Superior temporal gyrus (tissue), 1 donor: ENCODE results near the gene SLC6A20.

Source experiments
- DNase-seq: peaks from one replicate; pipeline ENCODE4 v3.0.0-alpha.2; 2016; ENCODE audit errors: extremely low spot score

SLC6A20 gene

DNA sequence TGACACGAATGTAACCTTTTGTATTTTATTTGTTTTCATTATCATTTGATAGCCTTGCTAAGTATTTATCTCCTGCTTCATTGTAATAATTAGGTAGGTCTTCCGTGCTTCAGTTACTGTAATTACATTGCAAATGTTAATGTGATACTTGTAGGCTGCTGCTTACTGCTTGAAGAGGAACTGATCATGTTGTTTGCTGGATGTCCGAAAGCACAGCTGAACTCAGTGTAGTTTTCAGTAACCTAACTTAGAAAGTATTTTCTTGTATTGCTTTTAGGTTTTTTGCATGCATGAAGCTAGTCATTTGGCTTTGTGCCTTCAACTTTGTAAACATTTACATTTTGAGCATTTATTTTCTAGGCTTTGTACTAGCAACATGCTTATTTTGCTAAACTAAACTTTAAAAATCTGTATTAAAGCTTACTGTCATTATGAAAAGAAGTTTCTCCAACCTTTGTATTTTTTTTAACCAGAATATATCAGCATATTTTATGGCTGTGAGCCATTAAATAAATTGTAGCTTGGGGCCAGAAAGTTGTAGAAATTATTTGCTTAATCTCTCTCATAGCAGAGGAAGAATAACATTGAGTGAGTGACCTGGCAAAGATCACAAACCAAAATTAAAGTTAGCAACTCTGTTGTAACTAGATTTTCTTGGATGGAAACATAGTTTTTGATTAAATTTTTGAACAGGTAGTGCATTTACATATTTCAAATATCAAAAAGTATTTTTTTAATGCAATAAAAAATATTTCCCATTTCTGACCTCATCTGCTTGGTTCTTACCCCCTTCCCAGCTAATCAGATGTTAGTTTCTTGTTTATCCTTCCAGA is 76.5 kb downstream of the SLC6A20 start:
- DNase-seq: no peak

DNA sequence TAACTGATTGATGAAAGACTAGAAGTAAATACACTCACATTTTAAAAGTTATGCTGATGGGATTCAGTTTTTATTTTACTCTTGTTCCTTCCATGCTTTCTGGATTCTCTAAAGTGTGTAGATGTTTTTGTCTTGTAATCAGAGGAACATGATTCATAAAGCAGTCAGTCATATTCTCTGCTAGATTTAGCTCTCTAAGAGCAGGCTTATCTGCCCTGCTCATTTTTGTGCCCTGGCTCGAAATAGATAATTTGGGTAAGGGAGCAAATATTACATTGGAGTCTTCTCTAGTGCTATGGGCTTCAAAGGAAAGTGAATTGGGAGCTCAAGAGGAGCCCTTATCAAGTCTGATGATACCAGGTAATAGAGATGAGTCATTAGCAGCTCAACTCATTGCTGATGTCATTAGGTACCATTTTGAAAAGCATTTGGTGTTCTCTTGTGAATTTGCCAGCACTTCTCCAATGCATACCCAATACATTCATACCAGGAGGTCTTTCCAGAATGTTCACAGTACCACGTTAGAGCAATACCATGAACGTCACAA is 79.5 kb downstream of the SLC6A20 start:
- DNase-seq: no peak

DNA sequence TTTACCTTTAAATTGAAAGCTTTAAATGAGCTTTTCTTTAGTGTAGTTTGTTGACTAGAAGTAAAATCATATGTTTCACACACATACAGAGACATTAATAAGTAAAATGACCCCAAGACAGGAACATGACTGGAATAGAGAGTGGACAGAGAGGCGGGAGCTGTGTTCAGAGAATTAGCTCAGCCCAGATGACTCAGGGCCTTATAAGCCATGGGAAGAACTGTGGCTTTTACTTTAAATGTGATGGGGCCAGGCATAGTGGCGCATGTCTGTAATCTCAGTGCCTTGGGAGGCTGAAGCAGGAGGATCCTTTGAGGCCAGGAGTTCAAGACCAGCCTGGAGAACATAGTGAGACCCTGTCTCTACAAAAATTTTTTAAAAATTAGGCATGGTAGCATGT is 80.4 kb downstream of the SLC6A20 start:
- DNase-seq: no peak

DNA sequence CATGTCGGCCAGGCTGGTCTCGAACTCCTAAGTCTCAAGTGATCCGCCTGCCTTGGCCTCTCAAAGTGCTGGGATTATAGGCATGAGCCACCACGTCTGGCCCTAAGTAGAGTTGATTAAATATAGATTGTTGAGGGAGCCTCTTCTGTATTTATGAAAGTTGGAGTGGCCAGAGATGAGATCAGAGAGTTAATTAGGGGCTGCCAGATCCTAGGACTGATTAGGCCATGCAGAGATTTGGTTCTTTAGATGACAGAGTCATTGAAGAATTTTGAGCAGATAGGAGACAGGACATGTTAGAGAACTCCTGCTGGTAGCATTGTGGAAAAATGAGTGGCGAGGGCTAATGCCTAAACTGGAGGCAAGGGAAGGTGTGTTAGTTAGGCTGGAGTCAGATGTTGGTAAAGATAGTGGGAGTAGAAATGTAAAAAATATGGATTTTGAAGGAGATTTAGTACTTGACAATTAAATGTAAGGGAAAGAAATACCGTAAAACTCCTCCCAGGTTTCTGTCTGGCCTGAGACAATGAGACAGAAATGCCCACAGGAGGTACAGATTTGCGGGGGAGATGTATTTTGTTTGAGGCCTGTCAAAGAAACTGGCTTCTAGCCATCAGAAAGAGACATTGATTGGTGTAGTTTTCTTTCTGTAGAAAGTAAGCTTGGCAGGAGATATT is 83.8 kb downstream of the SLC6A20 start:
- DNase-seq: no peak

DNA sequence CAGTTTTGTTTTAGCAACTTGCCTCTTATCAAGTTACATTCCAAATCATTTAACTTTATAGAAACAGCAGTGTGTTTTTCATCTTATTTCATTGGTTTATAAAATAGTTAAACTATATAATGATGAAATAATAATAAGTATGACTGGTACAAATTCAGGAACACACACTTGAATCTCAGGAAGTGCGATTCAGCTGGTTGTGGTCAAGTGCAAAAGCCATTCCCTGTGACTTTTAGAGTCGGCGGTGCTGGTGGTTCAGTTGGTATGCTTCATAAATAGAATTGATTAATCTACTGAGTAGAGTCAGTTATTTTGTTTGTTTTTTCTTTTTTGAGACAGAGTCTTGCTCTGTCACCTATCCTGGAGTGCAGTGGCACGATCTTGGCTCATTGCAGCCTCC is 84.4 kb downstream of the SLC6A20 start:
- DNase-seq: no peak

DNA sequence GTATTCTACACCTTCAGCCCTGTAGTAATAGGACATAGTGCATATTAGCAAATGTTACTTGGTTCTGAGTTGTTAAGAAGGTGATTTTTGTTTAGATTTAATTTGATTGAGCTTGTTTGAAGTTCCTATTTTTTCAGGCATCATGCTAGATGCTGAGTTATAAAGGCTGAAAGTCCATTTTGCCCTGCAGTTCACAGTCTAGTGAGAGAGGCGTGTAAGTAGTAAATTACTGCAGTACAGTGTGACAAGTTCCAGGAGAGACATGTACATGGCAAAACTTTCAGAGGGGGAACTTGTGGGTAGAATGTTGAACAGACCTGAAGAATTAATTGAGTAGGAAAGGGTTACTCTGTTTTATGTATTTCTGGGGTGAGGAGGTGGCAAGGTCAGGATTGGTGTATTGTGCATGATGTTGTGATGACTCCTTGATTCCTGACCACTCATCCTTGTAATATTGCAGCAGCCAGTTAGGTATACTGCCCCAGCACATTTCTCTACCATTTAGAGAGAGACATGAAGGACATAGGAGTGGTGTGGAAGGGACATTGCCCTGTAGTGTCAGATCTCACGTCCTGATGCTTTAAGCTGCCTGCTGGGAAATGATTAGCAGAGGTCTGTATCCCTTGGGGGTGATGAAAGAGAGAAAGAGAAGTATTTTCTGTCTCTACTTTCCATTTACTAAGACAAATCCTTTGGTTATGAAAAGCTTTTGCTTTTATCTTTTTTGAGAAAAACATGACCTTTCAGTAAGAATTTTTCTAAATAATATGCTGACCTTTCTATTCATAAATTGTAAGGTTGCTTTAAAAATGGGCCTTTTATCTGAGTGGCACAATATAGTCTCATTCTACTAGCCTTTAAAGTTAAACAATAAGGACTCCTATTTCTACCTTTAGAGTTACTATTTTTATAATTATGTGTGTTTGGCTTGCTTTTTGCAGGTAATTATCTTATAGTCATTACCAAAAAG is 90.2 kb downstream of the SLC6A20 start:
- DNase-seq: no peak
